ENCODE measurements around the gene PANX2. TPM values are rescaled to one million over a fixed set of nuclear protein-coding genes. Genes with fewer than 3 reads are reported as not detected.
"Not testable (repeated sequence)": the region's sequence is repeated elsewhere in the genome, so short reads cannot be mapped to it uniquely, and the experiment has no call there.

PANX2 gene
- total and polyA plus RNA-seq, 9 of the 15 experiments (the other 6 are each of a cell fraction or from before 2014, with no cell fraction given): 0.01 to 3.9 (median 0.67) TPM; not detected in 1

DNA sequence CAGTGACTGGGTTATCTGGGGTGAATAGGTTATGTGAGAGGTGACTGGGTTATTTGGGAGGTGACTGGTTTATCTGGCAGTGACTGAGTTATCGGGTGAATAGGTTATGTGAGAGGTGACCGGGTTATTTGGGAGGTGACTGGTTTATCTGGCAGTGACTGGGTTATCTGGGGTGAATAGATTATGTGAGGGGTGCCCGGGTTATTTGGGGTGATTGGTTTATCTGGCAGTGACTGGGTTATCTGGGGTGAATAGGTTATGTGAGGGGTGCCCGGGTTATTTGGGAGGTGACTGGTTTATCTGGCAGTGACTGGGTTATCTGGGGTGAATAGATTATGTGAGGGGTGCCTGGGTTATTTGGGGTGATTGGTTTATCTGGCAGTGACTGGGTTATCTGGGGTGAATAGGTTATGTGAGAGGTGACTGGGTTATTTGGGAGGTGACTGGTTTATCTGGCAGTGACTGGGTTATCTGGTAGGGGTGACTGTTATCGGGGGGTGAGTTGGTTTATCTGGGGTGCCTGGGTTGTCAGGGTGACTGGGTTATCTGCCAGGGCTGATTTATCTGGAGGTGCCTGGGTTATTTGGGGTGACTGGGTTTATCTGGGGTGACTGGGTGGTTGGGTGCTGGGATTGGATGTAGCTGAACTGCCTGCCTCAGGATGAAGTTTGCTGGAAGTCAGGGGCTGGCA lies 1.9 kb upstream of the PANX2 start:
- DNase-seq (ENCODE audit: extremely low read depth in 1 of 4, low spot score in 3 of 4); intact Hi-C loops (cut with micrococcal nuclease); H3K9me3 ChIP-seq (replicated peaks; ENCODE audit: control insufficient read depth, insufficient read depth, low read depth, low read length); CTCF ChIA-PET (ENCODE audit: low intra/inter-chr PET ratio); H3K9ac ChIP-seq (ENCODE audit: insufficient read depth in 1 of 2, low read depth in 2 of 2, low read length in 2 of 2); in situ Hi-C loops (cut with MboI); FAIRE-seq; H2AFZ ChIP-seq (ENCODE audit: low read depth, low read length); H3K27me3 ChIP-seq (ENCODE audit: control insufficient read depth in 2 of 2, insufficient read depth in 2 of 2, low read length in 2 of 2); ATAC-seq; H3K27ac ChIP-seq (ENCODE audit: extremely low read depth, low read depth, low read length); H3K4me2 ChIP-seq (ENCODE audit: insufficient read depth, low read length); BruUV-seq (replicated peaks); H3K4me3 ChIP-seq; H3K79me2 ChIP-seq (ENCODE audit: control insufficient read depth, insufficient read depth, low read length); H4K20me1 ChIP-seq (replicated peaks; ENCODE audit: control insufficient read depth, insufficient read depth, low read length); POLR2A ChIA-PET; H3K36me3 ChIP-seq (ENCODE audit: control insufficient read depth, insufficient read depth, low read length); H3K9me1 ChIP-seq (ENCODE audit: control insufficient read depth, insufficient read depth, low read length); TF ChIP-seq NR2C2 (CRISPR knock-in tag; IDR thresholded peaks at IDR 0.05): not testable (repeated sequence)
- peaks cover 10 to 35% of the 10 kb centered on the region in 2 experiments; a peak in 4 of 5 replicates for H3K4me1 ChIP-seq (replicated peaks in 1 of 2; ENCODE audit: control insufficient read depth in 2 of 2, insufficient read depth in 2 of 2, low read length in 2 of 2)
- WGBS (ENCODE audit: insufficient coverage, low coverage, missing lambda C conversion rate): 0% methylated on average over 4 of the region's 5 CpGs
- TF ChIP-seq, protein P1, sequence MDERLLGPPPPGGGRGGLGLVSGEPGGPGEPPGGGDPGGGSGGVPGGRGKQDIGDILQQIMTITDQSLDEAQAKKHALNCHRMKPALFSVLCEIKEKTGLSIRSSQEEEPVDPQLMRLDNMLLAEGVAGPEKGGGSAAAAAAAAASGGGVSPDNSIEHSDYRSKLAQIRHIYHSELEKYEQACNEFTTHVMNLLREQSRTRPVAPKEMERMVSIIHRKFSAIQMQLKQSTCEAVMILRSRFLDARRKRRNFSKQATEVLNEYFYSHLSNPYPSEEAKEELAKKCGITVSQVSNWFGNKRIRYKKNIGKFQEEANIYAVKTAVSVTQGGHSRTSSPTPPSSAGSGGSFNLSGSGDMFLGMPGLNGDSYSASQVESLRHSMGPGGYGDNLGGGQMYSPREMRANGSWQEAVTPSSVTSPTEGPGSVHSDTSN (CRISPR knock-in tag; IDR thresholded peaks at IDR 0.05; ENCODE audit: low read depth): not testable (repeated sequence)
- TF ChIP-seq, protein P1 (tag; conservative IDR thresholded peaks at IDR 0.05; ENCODE audit: low read depth): peak; percentile 23; the same call in 1 of the 2 replicates
- TF ChIP-seq NR2C2 (tag; IDR thresholded peaks at IDR 0.05) (peak; percentile 65), SMARCE1 (IDR thresholded peaks at IDR 0.05) (0 out of 2 replicates have a peak, but pooled peaks have one; percentile 25), NCOA1 (IDR thresholded peaks at IDR 0.05; ENCODE audit: low read depth) (0 out of 2 replicates have a peak, but pooled peaks have one; percentile 41), DPF2 (IDR thresholded peaks at IDR 0.05) (0 out of 2 replicates have a peak, but pooled peaks have one; percentile 47), TAL1 (IDR thresholded peaks at IDR 0.05) (peak; percentile 31; the same call in 1 of the 2 replicates), FOSL1 (tag; conservative IDR thresholded peaks at IDR 0.05) (0 out of 2 replicates have a peak, but pooled peaks have one; percentile 24), ARID1B (IDR thresholded peaks at IDR 0.05) (peak; percentile 55), KDM1A (IDR thresholded peaks at IDR 0.05) (0 out of 4 replicates have a peak, but pooled peaks of 1 of the 2 experiments have one; percentile 30), CBFA2T2 (conservative IDR thresholded peaks at IDR 0.05) (peak; percentile 38; the same call in 1 of the 2 replicates), CBFA2T3 (IDR thresholded peaks at IDR 0.05) (peak; percentile 66), NCOR1 (IDR thresholded peaks at IDR 0.05) (peak; percentile 51; the same call in 1 of the 2 replicates), NRF1 (conservative IDR thresholded peaks at IDR 0.05 in 1 of 2, IDR thresholded peaks at IDR 0.05 in 1 of 2) (0 out of 4 replicates have a peak, but pooled peaks of 1 of the 2 experiments have one; percentile 12), HDAC1 (IDR thresholded peaks at IDR 0.05) (0 out of 4 replicates have a peak, but pooled peaks of 1 of the 2 experiments have one; percentile 20)
- TF ChIP-seq, protein P2, sequence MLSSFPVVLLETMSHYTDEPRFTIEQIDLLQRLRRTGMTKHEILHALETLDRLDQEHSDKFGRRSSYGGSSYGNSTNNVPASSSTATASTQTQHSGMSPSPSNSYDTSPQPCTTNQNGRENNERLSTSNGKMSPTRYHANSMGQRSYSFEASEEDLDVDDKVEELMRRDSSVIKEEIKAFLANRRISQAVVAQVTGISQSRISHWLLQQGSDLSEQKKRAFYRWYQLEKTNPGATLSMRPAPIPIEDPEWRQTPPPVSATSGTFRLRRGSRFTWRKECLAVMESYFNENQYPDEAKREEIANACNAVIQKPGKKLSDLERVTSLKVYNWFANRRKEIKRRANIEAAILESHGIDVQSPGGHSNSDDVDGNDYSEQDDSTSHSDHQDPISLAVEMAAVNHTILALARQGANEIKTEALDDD (IDR thresholded peaks at IDR 0.05): peak; percentile 90
